Stimulated activated CD4-positive, alpha-beta T cell treated with anti-CD3 and anti-CD28 coated beads, Interleukin-12 subunit alpha, Interleukin-12 subunit beta, amount 100 ng/mL, for 24 hours (primary cell): ENCODE results near the gene CLCN2.

Experiments used
- DNase-seq, 2 experiments: peaks; one replicate each; pipeline ENCODE4 v3.0.0-alpha.2; 2020; ENCODE audit warnings: low read depth in 2 of 2

The CLCN2 gene

GRCh38 chr3:184380627-184381260 is 19.3 kb upstream of the CLCN2 start:
- DNase-seq: no peak

DNA sequence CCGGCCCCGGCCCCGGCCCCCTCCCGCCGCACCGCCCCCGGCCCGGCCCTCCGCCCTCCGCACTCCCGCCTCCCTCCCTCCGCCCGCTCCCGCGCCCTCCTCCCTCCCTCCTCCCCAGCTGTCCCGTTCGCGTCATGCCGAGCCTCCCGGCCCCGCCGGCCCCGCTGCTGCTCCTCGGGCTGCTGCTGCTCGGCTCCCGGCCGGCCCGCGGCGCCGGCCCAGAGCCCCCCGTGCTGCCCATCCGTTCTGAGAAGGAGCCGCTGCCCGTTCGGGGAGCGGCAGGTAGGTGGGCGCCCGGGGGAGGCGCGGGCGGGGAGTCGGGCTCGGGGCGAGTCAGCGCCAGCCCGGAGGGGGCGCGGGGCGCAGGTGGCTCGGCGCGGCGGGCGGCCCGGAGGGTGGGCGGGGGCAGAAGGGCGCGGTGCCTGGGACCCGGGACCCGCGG is 18.8 kb upstream of the CLCN2 start:
- DNase-seq: no peak

- DNase-seq: no peak
These were observed 18.2 kb upstream of the CLCN2 start, which contains the start of gene CHRD for GRCh38 chr3:184379358-184380184. Gene CHRD (plus strand): TSS chr3:184380054. CDS start chr3:184380319, 265 bp downstream.

DNA sequence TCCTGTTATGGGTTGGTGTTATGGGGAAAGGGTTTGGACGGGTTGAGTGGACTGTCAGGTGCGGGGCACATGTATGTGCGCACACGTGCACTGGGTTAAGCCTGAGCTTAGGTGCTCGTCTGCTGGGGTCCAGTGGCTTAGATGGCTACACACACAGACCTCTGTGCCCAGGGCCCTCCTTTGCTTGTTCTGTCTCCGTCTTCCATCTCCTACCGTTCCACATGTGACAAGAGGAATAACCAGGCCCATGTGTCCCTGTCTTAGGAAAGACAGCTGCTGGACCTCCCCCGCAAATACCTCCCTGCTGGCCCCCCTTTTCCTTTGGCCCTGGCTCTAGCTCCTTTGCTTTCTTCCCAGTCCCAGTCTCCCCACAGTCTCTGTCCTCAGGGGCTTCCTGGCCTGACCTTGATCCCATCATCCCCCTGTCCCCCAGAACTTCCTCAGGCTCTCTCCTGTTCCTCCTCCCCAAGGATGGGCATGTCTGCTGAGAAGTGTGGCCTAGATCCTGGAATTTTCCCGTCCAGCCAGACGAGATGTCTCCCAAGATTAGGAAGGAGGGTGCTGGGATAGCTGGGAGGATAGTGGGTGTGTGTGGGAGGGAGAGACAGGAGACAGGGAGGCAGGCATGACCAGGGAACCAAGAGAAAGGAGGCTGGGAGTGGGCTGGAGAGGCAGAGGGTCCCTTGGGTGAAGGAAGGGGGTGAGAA is 17.4 kb upstream of the CLCN2 start:
- DNase-seq: no peak

- no peak for DNase-seq
These were observed 16.6 kb upstream of the CLCN2 start, which contains the start of gene THPO for GRCh38 chr3:184377882-184378445. Gene THPO (minus strand): TSS chr3:184378207. CDS start chr3:184376259, 1,948 bp downstream.

- DNase-seq: no peak
These were observed 16.0 kb upstream of the CLCN2 start for GRCh38 chr3:184377374-184377773.

GRCh38 chr3:184375747-184376461 is 14.5 kb upstream of the CLCN2 start:
- DNase-seq: no peak

DNA sequence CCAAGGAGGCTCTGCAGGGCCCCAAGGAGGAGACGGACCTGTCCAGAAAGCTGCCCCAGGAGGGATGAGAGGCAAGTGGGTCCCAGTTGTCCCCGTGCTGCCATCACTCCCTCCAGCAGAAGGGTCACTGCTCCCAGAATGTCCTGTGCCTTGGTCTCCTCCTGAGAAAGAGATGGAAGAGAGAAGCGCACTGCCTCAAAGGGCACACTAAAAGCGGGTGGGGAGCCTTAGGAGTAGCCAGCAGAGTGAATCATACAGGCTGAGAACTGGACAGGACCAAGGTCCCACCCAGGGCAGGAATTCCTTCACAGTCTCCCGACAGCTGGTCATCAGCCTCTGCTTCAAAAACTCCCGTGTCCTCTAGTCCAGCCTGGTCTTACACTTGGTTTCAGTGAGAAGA is 12.0 kb upstream of the CLCN2 start:
- DNase-seq: no peak

DNA sequence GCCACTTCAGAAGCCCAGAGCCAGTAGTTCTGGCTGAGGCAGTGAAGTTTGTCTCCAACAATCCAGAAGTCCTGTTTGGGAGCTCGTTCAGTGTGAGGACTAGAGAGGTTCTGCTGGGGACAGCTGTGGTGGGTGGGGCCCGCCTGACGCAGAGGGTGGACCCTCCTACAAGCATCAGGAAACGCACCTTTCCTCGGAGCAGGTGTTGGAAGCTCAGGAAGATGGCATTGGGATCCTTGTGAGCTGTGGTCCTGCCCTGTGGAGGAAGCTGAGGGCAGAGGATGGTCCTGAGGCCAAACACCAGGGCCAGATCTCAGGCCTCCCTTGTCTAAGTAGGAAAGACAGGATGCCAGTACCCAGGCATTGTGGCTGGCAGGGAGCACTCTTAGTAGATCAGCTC is 11.5 kb upstream of the CLCN2 start:
- no peak for DNase-seq

GRCh38 chr3:184372296-184372821 is 11.0 kb upstream of the CLCN2 start:
- DNase-seq: no peak

GRCh38 chr3:184371570-184372018 is 10.2 kb upstream of the CLCN2 start:
- peak; percentile 41 to 45 for DNase-seq

DNA sequence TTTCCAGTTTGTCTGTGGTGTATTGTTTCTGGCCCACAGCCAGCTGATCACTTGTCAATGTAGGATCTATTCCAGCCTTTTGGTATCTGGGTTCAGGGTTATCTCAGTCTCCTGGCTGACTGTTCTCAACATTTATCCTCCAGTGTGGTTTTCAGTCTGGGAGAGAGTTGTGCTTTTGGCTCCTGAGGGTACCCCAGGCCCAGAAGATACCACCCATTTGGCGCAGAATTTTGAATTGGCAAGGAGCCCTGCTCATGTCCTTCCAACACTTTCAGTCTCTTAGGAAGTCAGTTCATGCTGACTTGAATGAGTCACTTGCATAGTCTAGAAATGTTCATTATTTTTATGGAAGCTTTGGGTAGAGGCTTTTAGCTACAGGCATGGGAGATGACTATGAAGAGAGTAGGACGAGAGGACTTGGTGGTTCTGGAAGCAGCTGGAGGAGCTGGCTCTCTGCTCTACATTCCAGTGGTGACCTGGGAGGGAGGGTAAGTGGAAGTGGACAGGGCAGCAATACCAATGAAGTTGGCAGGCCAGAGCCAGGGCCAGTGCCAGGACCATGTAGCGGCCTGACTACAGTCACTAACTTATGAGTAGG is 7.3 kb upstream of the CLCN2 start:
- no peak for DNase-seq

GRCh38 chr3:184368116-184368515 is 6.7 kb upstream of the CLCN2 start:
- DNase-seq: no peak

GRCh38 chr3:184366619-184367289 is 5.3 kb upstream of the CLCN2 start:
- DNase-seq: no peak

DNA sequence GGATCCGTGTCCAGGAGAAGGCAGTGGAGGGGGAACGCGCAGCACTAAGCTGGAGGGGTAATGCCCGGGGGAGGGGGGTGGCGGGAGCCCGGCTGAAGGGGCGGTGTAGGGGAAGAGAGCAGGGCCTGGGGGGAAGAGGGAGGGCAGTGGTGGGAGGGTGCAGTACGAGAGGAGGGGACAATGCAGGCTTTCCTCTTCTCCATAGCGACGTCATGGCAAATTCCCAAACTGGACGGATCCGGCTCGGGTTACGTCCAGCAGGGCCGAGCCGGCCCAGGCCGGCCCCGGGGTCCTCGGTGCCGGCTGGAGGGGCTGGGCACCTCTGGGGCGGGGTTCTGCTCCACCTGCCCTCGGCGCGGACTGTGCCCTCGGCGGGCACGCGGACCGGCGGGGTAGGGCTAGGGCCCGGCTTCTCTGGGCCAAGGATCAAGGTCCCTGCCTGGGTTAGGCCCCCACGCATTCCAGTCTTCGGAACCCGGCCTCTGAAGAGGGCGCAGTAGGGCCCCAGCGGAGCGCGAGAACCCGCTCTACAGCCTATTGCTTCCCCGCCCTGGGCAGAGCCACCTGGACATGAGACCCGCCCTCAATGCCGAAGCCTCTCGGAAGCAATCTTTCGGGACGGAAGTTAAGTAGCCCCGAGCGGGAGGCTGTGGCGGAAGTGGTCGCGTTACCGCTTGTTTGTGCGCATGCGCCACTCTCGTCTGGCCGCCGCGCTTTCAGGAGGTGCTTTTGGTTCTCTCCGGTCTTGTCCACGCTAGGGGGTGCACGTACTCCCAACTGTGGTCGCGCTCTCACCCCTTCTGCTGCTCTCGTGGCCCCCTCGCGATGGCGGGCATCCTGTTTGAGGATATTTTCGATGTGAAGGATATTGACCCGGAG is 1.5 kb upstream of the CLCN2 start:
- peak; percentile 94 to 95 for DNase-seq

- DNase-seq: peak; percentile 23 to 48
These were observed 695 bp upstream of the CLCN2 start for GRCh38 chr3:184361932-184362667.

GRCh38 chr3:184360929-184361531 is 375 bp downstream of the CLCN2 start:
- no peak for DNase-seq
